ENCODE results near the gene PRR23B. TPM values are rescaled to one million over a fixed set of nuclear protein-coding genes. Genes with fewer than 3 reads are reported as not detected.

The PRR23B gene
- total RNA-seq, 1 experiment from 2014 or later = not detected

GRCh38 chr3:139020036-139020867 lies 474 bp downstream of the PRR23B start:
- ChIA-PET POLR2A (ENCODE audit: low non-redundant PET) (no interaction called here), CTCF (no interaction called here)
- H3K27me3 ChIP-seq (replicated peaks; ENCODE audit: insufficient read depth, low read depth, low read length, poor library complexity) = peaks cover 1% of the 10 kb centered on the region
- DNase-seq (ENCODE audit: low spot score) = no peak
- no peaks in the 10 kb centered on the region for H3K4me1 ChIP-seq (ENCODE audit: insufficient read depth, low read length, poor library complexity, severe bottlenecking)
- no peak overlapping the region for H3K27ac ChIP-seq (ENCODE audit: low read depth, low read length, poor library complexity, severe bottlenecking)
- no TSS peak for BruUV-seq (replicated peaks)
- TF ChIP-seq CTCF (conservative IDR thresholded peaks at IDR 0.05; ENCODE audit: low read depth, low read length) (no peak), EZH2 (IDR thresholded peaks at IDR 0.05; ENCODE audit: borderline replicate concordance, low read depth, low read length, poor library complexity, severe bottlenecking) (no peak)
- H3K36me3 ChIP-seq (ENCODE audit: insufficient read depth, low read length, poor library complexity, severe bottlenecking) = no peaks in the 10 kb centered on the region
- H3K4me3 ChIP-seq (ENCODE audit: low read depth, low read length, poor library complexity, severe bottlenecking) = no peak overlapping the region
- H3K9me3 ChIP-seq (ENCODE audit: low read depth, low read length, poor library complexity, severe bottlenecking) = no peaks in the 10 kb centered on the region
- intact Hi-C loops (cut with micrococcal nuclease; ENCODE audit: unreplicated experiment) = no loop called here

GRCh38 chr3:139016430-139017048 lies 4.2 kb downstream of the PRR23B start:
- ChIA-PET CTCF (no interaction called here), POLR2A (ENCODE audit: low non-redundant PET) (no interaction called here)
- intact Hi-C loops (cut with micrococcal nuclease; ENCODE audit: unreplicated experiment) = no loop called here
- no peak overlapping the region for H3K4me3 ChIP-seq (ENCODE audit: low read depth, low read length, poor library complexity, severe bottlenecking)
- no peaks in the 10 kb centered on the region for H3K4me1 ChIP-seq (ENCODE audit: insufficient read depth, low read length, poor library complexity, severe bottlenecking)
- no TSS peak for BruUV-seq (replicated peaks)
- no peaks in the 10 kb centered on the region for H3K36me3 ChIP-seq (ENCODE audit: insufficient read depth, low read length, poor library complexity, severe bottlenecking)
- no peak overlapping the region for H3K27ac ChIP-seq (ENCODE audit: low read depth, low read length, poor library complexity, severe bottlenecking)
- no peak for TF ChIP-seq EZH2 (IDR thresholded peaks at IDR 0.05; ENCODE audit: borderline replicate concordance, low read depth, low read length, poor library complexity, severe bottlenecking)
- TF ChIP-seq CTCF (conservative IDR thresholded peaks at IDR 0.05; ENCODE audit: low read depth, low read length) = no peak
- H3K27me3 ChIP-seq (replicated peaks; ENCODE audit: insufficient read depth, low read depth, low read length, poor library complexity) = peaks cover 7% of the 10 kb centered on the region
- DNase-seq (ENCODE audit: low spot score) = no peak
- H3K9me3 ChIP-seq (ENCODE audit: low read depth, low read length, poor library complexity, severe bottlenecking) = no peaks in the 10 kb centered on the region

- intact Hi-C loops (cut with micrococcal nuclease; ENCODE audit: unreplicated experiment) = no loop called here
- no peak for TF ChIP-seq EZH2 (IDR thresholded peaks at IDR 0.05; ENCODE audit: borderline replicate concordance, low read depth, low read length, poor library complexity, severe bottlenecking)
- TF ChIP-seq CTCF (conservative IDR thresholded peaks at IDR 0.05; ENCODE audit: low read depth, low read length) = no peak
- Histone ChIP-seq H3K9me3 (ENCODE audit: low read depth, low read length, poor library complexity, severe bottlenecking) (no peaks in the 10 kb centered on the region), H3K27me3 (replicated peaks; ENCODE audit: insufficient read depth, low read depth, low read length, poor library complexity) (no peaks in the 10 kb centered on the region), H3K36me3 (ENCODE audit: insufficient read depth, low read length, poor library complexity, severe bottlenecking) (no peaks in the 10 kb centered on the region), H3K4me1 (ENCODE audit: insufficient read depth, low read length, poor library complexity, severe bottlenecking) (no peaks in the 10 kb centered on the region), H3K4me3 (ENCODE audit: low read depth, low read length, poor library complexity, severe bottlenecking) (no peak within 1 kb of the TSS), H3K27ac (ENCODE audit: low read depth, low read length, poor library complexity, severe bottlenecking) (no peak within 1 kb of the TSS)
- DNase-seq (ENCODE audit: low spot score) = no peak
- no TSS peak for BruUV-seq (replicated peaks)
- ChIA-PET CTCF (no interaction called here), POLR2A (ENCODE audit: low non-redundant PET) (no interaction called here)
Observed at GRCh38 chr3:139006051-139006716, 14.5 kb downstream of the PRR23B start, which contains the start of gene PRR23A. Gene PRR23A, minus strand, starts transcription at chr3:139006268. Its CDS starts 0 bp downstream, at chr3:139006268.

Data from A673 (cell line).